ENCODE data around the gene FTMT. TPM values are rescaled to one million over a fixed set of nuclear protein-coding genes. Genes with fewer than 3 reads are reported as not detected.

FTMT gene
- total RNA-seq, 2 experiments from 2014 or later = not detected

GRCh38 chr5:121873409-121873808 is 21.7 kb downstream of the FTMT start:
- ChIA-PET POLR2A (no interaction called here), CTCF (ENCODE audit: unreplicated experiment) (no interaction called here)
- H3K36me3 ChIP-seq (ENCODE audit: insufficient read depth, low read length) = no peaks in the 10 kb centered on the region
- no peaks in the 10 kb centered on the region for H3K4me1 ChIP-seq (ENCODE audit: insufficient read depth, low read length, poor library complexity, severe bottlenecking)
- intact Hi-C loops (cut with micrococcal nuclease; ENCODE audit: unreplicated experiment) = no loop called here
- H3K9me2 ChIP-seq (ENCODE audit: insufficient read depth, low read length) = no peaks in the 10 kb centered on the region
- no peaks in the 10 kb centered on the region for H3K9me3 ChIP-seq (ENCODE audit: low read length)
- no TSS peak for BruUV-seq (replicated peaks)
- no peaks in the 10 kb centered on the region for H3K79me2 ChIP-seq (ENCODE audit: insufficient read depth, low read depth, low read length)
- no peak overlapping the region for H3K4me3 ChIP-seq (ENCODE audit: low read depth, low read length, poor library complexity, severe bottlenecking)
- no peaks in the 10 kb centered on the region for H4K20me1 ChIP-seq (ENCODE audit: insufficient read depth, low read length)
- DNase-seq (ENCODE audit: low spot score) = no peak
- no peak overlapping the region for H3K27ac ChIP-seq (ENCODE audit: low read depth, low read length, poor library complexity, severe bottlenecking)
- no peak overlapping the region for H2AFZ ChIP-seq (ENCODE audit: low read length)
- no peak for TF ChIP-seq EZH2phosphoT487 (IDR thresholded peaks at IDR 0.05; ENCODE audit: borderline replicate concordance, low read depth, low read length)
- TF ChIP-seq, protein P1, sequence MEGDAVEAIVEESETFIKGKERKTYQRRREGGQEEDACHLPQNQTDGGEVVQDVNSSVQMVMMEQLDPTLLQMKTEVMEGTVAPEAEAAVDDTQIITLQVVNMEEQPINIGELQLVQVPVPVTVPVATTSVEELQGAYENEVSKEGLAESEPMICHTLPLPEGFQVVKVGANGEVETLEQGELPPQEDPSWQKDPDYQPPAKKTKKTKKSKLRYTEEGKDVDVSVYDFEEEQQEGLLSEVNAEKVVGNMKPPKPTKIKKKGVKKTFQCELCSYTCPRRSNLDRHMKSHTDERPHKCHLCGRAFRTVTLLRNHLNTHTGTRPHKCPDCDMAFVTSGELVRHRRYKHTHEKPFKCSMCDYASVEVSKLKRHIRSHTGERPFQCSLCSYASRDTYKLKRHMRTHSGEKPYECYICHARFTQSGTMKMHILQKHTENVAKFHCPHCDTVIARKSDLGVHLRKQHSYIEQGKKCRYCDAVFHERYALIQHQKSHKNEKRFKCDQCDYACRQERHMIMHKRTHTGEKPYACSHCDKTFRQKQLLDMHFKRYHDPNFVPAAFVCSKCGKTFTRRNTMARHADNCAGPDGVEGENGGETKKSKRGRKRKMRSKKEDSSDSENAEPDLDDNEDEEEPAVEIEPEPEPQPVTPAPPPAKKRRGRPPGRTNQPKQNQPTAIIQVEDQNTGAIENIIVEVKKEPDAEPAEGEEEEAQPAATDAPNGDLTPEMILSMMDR (conservative IDR thresholded peaks at IDR 0.05; ENCODE audit: low read length) = no peak
- H3K4me2 ChIP-seq (ENCODE audit: low read length) = no peak overlapping the region

DNA sequence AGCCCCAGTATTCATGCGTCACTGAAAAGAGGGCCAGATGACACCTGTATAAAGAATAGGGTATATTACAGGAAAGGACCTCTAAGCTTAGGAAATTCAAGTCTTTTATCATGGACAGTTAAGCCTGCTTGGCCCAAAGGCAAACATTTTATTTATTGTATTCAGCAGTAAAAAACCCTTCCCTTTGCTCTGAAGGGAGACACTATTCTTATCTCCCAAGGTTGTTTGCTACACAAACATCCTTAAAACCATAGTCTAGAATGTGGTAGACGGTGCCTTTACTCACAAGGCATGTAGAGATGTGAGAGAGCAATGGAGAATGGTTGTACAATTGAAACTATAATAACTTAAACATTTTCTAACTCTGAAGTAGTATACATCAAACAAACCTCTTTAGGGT is 33.9 kb downstream of the FTMT start:
- no peak for DNase-seq (ENCODE audit: low spot score)
- Histone ChIP-seq H3K79me2 (ENCODE audit: insufficient read depth, low read depth, low read length) (no peaks in the 10 kb centered on the region), H2AFZ (ENCODE audit: low read length) (no peak overlapping the region), H4K20me1 (ENCODE audit: insufficient read depth, low read length) (no peaks in the 10 kb centered on the region), H3K4me1 (ENCODE audit: insufficient read depth, low read length, poor library complexity, severe bottlenecking) (no peaks in the 10 kb centered on the region), H3K9me3 (ENCODE audit: low read length) (no peaks in the 10 kb centered on the region), H3K27ac (ENCODE audit: low read depth, low read length, poor library complexity, severe bottlenecking) (no peak overlapping the region), H3K4me3 (ENCODE audit: low read depth, low read length, poor library complexity, severe bottlenecking) (no peak overlapping the region), H3K36me3 (ENCODE audit: insufficient read depth, low read length) (no peaks in the 10 kb centered on the region), H3K9me2 (ENCODE audit: insufficient read depth, low read length) (no peaks in the 10 kb centered on the region), H3K4me2 (ENCODE audit: low read length) (no peak overlapping the region)
- TF ChIP-seq, protein P1 (conservative IDR thresholded peaks at IDR 0.05; ENCODE audit: low read length) = no peak
- no peak for TF ChIP-seq EZH2phosphoT487 (IDR thresholded peaks at IDR 0.05; ENCODE audit: borderline replicate concordance, low read depth, low read length)
- CTCF ChIA-PET (ENCODE audit: unreplicated experiment) = no interaction called here
- no TSS peak for BruUV-seq (replicated peaks)
- POLR2A ChIA-PET = no interaction called here
- intact Hi-C loops (cut with micrococcal nuclease; ENCODE audit: unreplicated experiment) = no loop called here

GRCh38 chr5:121887727-121888126 is 36.0 kb downstream of the FTMT start:
- CTCF ChIA-PET (ENCODE audit: unreplicated experiment) = no interaction called here
- intact Hi-C loops (cut with micrococcal nuclease; ENCODE audit: unreplicated experiment) = no loop called here
- POLR2A ChIA-PET = no interaction called here
- no peaks in the 10 kb centered on the region for H3K36me3 ChIP-seq (ENCODE audit: insufficient read depth, low read length)
- H4K20me1 ChIP-seq (ENCODE audit: insufficient read depth, low read length) = no peaks in the 10 kb centered on the region
- H3K27ac ChIP-seq (ENCODE audit: low read depth, low read length, poor library complexity, severe bottlenecking) = no peak overlapping the region
- no peaks in the 10 kb centered on the region for H3K9me3 ChIP-seq (ENCODE audit: low read length)
- no TSS peak for BruUV-seq (replicated peaks)
- no peaks in the 10 kb centered on the region for H3K9me2 ChIP-seq (ENCODE audit: insufficient read depth, low read length)
- H3K4me2 ChIP-seq (ENCODE audit: low read length) = no peak overlapping the region
- DNase-seq (ENCODE audit: low spot score) = no peak
- no peak overlapping the region for H3K4me3 ChIP-seq (ENCODE audit: low read depth, low read length, poor library complexity, severe bottlenecking)
- H3K79me2 ChIP-seq (ENCODE audit: insufficient read depth, low read depth, low read length) = no peaks in the 10 kb centered on the region
- TF ChIP-seq EZH2phosphoT487 (IDR thresholded peaks at IDR 0.05; ENCODE audit: borderline replicate concordance, low read depth, low read length) = no peak
- TF ChIP-seq, protein P1 (conservative IDR thresholded peaks at IDR 0.05; ENCODE audit: low read length) = no peak
- H2AFZ ChIP-seq (ENCODE audit: low read length) = no peak overlapping the region
- H3K4me1 ChIP-seq (ENCODE audit: insufficient read depth, low read length, poor library complexity, severe bottlenecking) = no peaks in the 10 kb centered on the region
